Stimulated activated CD8-positive, alpha-beta memory T cell treated with anti-CD3 and anti-CD28 coated beads, Interleukin-15, amount 100 ng/mL, for 48 hours (primary cell): ENCODE data around the gene FAR2.
"Not testable (repeated sequence)": the region's sequence is repeated elsewhere in the genome, so short reads cannot be mapped to it uniquely, and the experiment has no call there.

ENCODE experiments used
- DNase-seq, 2 donors: peaks; one replicate each; pipeline ENCODE4 v3.0.0-alpha.2; 2020; ENCODE audit warnings: low read depth in 2 of 2

FAR2 gene

GRCh38 chr12:29148911-29149690 lies at the start of gene FAR2:
FAR2 (plus strand) TSS chr12:29149278; CDS start chr12:29270450, 121,172 bp downstream.
- no peak for DNase-seq

DNA sequence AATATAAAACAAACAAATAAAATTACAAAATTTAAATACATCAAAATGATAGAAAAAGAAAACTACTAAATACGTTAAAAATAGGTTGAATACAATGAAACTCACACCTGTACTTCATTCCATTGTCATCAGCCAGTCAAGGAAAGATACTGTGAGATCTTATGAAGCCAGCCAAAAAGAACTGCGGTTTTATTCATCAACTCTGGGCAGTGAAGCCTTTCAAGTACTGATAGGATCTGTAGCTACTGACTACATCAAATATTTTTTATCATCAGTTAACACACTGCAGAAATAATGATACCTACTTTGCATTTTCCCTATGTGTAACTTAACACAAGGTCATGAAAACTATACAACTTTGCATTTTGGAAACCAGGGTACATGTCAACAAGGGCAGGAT lies 46.3 kb upstream of the FAR2 start:
- DNase-seq: no peak

DNA sequence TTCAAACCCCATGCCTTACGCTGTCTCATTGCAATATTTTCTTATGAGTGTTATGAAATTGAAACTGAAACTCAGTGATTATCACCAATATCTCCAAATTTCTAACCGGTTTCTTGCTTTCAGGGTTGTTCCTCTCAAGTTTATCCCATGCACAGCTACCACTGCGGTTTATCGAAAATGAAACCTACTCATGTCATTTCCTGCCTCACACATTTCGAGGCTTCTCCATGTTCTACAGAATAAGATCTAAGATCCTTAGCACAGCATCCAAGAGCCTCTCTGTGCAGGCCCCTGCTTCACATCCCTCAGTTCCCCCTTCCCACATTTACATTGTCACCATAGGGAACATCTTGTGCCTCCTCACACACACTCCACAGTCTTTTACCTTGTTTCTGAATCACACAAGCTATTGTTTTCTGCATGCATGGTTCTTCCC lies 45.5 kb upstream of the FAR2 start:
- peak; percentile 15 to 24 for DNase-seq

DNA sequence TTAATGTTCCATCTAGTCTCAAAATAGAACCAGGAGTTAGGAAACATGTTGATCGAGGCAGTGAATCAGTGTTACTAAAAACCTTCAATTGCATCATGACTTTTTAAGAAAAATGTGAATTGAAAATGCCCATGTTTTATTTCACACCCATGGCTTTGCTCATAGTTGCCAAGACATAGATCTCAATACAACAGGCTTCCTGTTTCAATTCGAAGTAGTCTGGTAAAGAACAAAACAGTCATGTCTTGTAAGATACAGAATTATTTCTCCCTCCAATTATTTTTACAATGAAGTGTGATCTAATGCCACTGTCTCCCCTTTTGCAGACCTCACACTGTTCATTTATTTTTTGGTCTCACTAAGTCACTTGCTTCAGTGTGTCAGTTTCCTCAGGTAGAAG lies 44.6 kb upstream of the FAR2 start:
- DNase-seq: no peak

DNA sequence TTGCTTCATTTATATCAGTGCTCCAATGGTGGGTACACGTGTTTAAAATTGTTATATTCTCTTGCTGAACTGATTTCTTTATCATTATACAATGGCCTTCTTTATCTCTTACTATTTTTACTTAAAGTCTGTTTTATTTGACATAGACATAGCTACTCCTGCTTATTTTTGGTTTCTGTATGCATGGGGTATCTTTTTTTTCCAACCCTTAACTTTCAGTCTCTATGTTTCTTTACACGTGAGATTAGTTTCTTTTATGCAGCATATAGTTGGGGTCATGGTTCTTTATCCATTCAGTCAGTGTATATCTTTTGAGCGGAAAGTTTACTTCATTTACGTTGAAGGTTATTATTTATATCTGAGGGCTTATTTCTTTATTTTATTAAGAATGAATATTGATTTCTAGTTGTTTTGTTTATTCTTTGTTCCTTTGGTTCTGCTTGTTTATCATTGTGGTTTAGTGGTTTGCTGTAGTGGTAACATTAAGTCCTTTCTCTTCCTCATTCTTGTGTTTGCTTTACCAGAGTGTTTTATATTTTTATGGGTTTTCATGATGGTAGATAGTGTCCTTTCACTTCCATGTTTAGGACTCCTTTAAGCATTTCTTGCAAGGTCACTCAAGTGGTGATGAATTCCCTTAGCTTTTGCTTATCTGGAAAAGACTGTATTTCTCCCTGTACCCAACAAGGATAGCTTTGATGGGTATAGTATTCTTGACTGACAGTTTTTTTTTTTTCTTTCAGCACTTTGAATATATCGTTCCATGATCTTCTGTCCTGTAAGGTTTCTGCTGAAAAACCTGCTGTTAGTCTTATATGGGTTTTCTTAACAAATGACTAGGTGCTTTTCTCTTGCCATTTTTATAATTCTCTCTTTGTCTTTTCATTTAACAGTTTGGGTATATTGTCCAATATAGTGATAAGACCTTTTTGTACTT lies 38.3 kb upstream of the FAR2 start:
- no peak for DNase-seq

GRCh38 chr12:29113101-29113500 lies 36.0 kb upstream of the FAR2 start:
- DNase-seq: no peak

DNA sequence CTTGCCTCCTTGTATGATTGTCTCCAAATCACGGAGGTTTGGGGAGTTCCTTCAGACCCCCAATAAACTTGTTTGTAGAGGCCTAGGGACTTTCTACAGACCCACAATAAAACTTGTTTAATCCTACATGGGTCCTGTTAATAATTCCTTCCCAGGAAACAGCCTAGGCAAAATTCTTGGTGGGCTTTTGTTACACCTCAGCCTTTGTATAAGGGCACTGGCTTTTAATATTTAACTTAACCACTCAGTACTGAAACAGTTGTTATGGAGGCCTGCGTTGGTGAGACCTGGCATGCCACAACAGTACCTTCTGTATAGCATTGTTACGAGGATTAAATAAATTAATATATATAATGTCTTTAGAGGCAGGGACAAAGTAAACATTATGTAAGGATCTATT lies 32.7 kb upstream of the FAR2 start:
- no peak for DNase-seq

DNA sequence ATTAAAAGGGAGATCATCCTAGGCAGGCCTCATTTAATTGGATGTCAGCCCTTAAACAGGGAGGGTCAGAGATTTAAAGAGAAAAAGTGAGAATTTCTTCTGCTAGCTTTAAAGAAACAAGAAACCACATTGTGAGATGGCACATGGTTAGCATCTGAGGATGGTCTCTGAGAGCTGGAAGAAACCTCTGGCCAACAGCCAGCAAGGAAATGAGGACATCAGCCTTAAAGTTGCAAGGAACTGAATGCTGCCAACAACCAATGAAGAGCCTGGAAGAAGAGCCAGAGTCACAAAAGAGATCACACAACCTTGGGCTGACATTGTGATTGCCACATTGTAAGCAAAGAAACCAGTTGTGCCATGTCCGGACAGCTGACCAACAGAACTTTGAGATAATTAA lies 17.5 kb upstream of the FAR2 start:
- no peak for DNase-seq

- no peak for DNase-seq
Observed at GRCh38 chr12:29132316-29132715, 16.8 kb upstream of the FAR2 start.

DNA sequence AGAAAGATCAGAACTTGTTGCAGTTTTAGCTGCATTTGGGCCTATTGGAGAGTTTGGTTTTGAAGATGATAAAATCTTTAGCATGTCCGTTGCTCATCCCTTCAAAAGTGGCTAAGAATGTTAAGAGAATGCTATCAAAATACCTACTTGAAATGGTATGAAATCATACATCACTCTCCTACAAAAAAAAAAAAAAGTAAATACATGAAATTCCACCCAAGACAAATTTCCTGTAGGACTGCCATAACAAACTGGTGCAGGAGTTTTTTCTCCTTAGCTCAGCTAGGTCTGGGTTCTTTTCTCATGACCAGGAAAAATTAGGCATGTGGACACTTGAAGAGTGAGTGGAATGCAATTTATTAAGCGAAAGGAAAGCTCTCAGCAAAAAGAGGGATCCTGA lies 15.9 kb upstream of the FAR2 start:
- DNase-seq: no peak

DNA sequence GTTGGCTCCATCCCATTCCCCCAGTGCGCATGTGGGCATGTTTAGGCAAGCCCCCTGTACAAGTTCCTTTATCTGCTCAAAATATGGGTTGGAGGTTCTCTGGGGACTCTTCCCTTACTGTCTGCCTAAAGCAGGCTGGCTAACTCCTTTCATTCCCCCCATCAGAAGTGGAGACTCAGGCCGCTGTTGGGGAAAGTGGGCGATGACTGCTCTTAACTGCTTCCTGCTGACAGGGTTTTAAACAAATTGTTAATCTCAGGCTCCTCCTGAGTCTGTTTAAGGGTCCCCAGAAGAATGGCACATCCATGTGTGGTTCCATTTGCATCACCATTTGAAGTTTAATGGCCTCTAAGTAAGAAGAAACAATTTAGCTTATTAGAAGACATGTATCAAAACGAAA lies 15.4 kb upstream of the FAR2 start:
- no peak for DNase-seq

- DNase-seq: not testable (repeated sequence)
Observed at GRCh38 chr12:29138256-29138655, 10.8 kb upstream of the FAR2 start.

DNA sequence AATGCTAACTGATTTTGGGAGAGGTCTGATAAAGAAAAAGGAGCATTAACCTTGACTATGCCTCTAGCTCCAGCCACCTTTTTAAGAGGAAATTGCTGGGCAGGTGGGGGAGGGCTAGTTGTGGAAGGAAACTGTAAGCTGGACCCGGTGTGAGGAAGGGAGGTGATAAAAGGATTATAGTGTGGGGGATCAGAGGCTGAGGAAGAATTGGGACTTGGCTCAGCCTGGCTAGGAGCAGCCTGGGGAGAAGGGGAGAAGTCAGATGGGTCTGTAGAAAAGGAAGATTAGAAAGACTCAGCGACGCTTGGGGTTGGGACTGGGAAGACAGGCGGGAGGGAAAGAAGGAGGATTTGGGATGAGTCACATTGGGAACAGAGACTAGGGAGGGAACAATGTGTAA lies 10.2 kb upstream of the FAR2 start:
- DNase-seq: not testable (repeated sequence)

DNA sequence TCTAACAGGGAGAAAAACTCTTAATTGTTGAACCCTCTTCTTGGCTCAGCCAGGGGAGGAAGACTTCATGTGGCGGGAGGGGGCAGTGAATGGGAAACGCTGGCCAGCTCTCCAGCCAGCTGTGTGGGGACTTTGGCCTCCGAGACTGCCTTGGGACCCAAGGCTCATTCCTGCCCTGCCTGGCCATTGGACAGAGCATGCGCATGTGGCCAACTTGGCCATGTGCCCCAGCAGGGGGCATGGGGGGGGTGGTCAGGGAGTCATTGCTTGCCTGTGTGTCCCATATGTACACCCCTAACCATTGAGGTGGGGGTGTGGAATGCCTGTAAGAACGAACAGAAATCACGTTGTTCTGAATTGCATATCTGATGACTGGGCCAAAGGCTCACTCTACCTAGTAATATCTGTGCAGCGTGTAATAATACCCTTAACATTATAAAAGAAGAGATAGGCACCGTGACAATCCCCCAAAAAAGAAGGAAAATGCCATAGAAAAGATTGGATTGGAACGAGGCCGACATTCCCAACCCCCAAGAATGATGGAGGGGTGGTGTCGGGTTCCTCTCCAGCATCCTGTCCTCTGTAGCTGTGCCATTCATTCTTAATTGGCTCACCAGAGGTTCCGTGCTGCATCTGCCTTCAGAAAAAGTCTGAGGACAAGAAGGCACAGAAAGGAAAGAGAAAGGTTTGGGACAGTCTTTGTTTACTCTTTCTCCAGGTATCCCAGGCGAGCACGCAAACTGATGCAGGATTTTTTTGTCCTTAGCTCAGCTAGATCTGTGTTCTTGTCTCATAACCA lies 3.5 kb upstream of the FAR2 start:
- no peak for DNase-seq

DNA sequence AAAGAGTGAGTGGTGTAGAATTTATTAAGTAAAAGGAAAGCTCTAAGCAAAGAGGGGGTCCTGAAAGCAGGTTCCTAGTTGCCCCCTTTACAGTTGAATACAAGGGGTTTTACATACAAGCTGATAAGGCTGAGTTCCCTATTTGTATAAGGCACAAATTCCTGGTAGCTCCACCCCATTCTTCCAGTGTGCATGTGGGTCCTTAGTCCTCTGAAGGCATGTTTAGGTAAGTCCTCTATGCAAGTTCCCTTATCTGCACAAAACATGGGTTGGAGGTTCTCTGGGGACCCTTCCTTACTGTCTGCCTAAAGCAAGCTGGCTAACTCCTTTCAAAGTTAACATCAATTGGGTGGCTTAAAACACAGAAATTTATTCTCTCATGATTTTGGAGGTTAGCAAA lies 2.9 kb upstream of the FAR2 start:
- DNase-seq: no peak

DNA sequence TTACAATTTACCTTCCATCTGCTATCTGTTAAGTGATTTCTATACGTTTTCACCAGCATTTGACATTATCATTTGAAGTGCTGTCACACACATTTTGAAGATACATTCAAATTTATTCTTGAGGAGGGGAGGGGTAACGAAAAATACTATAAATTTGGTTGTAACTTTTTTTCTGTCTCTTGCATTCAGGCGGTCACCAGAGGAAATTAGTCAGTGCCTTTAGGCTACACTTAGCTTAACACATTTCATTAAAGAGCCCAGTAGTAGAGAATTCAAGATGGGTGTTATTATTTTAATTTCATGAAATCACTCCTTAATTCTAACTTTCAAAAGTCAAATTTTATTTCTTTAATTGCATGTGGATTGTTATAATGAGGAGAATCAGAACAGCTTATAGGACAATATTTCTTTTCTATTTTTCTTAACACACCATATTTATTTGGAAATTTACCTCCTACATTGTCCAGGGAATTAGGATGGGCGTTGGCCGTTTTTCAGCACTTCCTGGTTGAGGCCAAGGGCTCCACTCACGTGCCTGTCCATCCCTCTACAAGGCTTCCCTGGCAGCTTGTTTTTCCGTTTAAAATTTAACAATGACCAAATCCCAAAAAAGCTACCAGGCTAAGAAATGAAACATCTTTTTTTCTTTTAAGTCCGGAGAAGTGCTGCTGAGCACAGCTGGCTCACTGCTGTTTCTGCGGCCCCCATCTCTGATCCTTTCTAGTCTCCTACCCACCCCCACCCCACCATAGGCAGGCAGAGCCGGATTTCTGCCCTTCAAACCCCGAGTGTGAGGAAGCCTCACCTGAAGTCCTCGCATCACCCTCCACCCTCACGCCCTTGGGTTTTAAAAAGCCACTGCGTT lies 1.1 kb upstream of the FAR2 start:
- no peak for DNase-seq

GRCh38 chr12:29148596-29148910 lies 525 bp upstream of the FAR2 start:
- no peak for DNase-seq

DNA sequence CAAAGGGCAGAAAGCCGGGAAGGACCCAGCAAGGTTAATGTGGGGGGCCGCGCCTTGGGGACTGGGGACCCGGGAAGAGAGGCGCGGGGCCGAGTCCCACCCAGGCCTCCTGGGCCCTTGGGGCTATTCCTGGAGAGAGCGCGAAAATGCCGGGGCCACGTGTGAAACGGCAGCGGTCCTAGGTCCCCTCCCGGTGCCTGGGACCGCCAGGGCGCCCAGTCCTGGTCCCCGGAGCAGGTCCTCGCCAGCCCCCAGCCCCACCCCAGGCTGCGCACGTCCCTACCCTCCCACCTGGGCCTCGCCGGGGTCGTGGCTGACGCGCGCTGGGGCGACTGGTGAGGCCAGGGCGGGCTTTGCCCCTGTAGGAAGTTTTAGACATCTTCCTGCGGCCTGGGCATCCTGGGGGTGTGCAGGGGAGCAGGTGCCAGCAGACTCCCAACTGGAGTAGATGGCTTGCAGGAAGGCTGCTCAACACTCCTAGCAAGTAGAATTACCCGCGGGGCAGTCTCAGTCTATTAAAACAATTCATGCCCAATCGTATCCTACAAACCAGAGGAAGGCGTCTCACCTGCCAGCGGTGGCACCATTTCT lies 708 bp downstream of the FAR2 start:
- no peak for DNase-seq

DNA sequence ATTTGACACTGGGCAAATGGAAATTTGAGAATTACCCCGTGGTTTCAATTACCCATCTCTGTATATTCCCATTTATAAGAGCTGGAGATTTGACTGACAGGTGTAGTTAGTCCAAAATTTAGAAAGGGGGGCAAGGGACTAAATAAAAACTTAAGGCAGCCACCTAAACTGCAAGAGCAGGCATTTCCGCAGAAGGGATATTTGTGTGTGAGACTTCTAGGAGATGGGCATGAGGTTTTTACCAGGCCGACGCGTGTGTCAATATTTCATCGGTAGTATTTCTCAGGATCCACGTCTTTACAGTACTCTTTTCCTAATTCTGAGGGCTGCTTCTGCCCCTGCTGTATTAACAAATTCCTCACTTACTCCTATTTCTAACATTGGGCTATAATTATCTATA lies 1.4 kb downstream of the FAR2 start:
- no peak for DNase-seq

DNA sequence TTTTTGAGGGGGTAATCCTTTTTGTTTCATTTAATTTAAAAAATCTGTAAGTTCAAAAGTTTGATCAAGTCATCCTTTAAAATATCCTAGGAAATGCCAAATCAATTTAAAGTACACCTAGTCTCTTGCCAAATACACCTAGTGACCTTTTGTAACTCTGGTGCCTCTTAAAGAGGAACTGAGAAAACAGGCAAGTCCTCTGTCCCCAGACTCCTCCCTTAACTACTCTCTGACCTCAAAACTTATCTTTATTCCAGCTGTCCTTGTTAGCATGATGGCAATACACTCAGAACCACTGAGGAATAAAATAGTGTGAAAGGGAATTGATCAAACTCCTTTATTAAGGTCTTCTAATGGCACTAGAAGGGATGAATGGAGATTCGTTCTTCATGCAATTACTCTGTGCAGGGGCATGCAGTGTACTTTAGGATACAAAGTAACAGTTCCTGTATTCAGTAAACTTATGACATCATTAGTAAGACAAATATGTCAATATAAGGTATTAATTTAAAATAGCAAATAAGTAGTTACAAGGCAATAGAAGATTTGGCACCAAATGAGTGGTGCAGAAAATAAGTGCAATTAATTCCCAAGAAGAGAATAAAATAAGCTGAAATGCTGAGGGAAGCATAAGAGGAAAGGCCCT lies 3.3 kb downstream of the FAR2 start:
- DNase-seq: no peak
